Stromal cell of bone marrow (primary cell): ENCODE results near the gene BFAR.
"Not testable (repeated sequence)": the region's sequence is repeated elsewhere in the genome, so short reads cannot be mapped to it uniquely, and the experiment has no call there.

Experiments used
- DNase-seq: peaks from one replicate; pipeline ENCODE4 v3.0.0-alpha.2; 2012; ENCODE audit warnings: low read depth

The BFAR gene

GRCh38 chr16:14685870-14686793 is 53.4 kb downstream of the BFAR start:
- DNase-seq: not testable (repeated sequence)

- DNase-seq: not testable (repeated sequence)
These were observed 61.4 kb downstream of the BFAR start, which contains the start of gene PLA2G10 for GRCh38 chr16:14694129-14694528. Gene PLA2G10 (minus strand): TSS chr16:14694308. CDS start chr16:14694229, 79 bp downstream.

DNA sequence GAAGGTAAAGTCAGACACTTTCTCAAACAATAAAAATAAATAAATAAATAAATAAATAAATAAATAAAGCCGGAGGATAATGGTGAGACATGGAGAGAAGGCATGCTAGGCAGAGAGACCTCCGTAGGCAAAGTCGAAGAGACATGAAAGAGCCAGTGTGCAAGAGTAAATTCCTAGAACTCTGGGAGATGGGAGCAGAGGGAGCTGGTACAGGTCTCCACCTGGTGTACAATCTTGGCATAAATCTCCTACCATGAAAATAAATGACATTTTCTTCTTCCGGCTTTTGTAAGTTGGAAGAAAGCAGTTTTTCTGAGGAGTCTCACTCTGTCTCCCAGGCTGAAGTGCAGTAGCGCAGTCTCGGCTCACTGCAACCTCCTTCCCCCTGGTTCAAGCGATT is 69.1 kb downstream of the BFAR start:
- not testable (repeated sequence) for DNase-seq

DNA sequence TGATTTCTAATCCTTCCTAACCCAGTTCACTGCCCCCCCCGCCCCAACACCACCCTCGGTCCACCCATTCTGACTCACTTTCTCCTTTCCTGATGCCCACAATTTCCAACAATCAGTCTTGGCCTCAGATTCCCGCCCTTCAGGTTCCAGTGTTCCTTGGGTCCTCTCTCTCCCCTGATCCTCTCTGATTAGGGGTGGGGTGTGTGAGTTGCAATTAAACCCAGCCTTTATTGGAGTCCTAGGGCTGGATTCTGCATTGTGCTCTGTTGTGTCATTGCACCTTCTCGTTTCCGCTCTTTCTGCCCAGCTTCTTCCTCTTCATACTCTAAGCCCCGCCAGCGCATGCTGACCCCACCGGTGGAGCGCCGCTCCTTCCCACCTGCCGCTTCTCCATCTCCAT is 69.9 kb downstream of the BFAR start:
- not testable (repeated sequence) for DNase-seq

GRCh38 chr16:14703156-14704011 is 70.6 kb downstream of the BFAR start, which contains the start of gene NPIPA3:
Gene NPIPA3 (plus strand): TSS chr16:14703411. CDS start chr16:14708944, 5,533 bp downstream.
- not testable (repeated sequence) for DNase-seq
